AG09309 (cell line): Measurements from ENCODE around the gene DYNLRB1.

Experiments used
- DNase-seq: peaks from one replicate; pipeline ENCODE4 v3.0.0-alpha.2; 2010; ENCODE audit warnings: low read depth
- H3K4me3 ChIP-seq: 2 replicates; pipeline ENCODE4 v1.5.1; 2011; ENCODE audit warnings: mild to moderate bottlenecking, low read depth, low read length, moderate library complexity; ENCODE audit not compliant: control insufficient read depth
- TF ChIP-seq, protein P1 (sequence below): IDR thresholded peaks from 2 replicates; pipeline ENCODE4 v1.5.1; 2011; ENCODE audit warnings: mild to moderate bottlenecking, low read depth, low read length, inconsistent platforms; ENCODE audit not compliant: insufficient read depth, control insufficient read depth; ENCODE audit errors: missing control alignments

The DYNLRB1 gene

GRCh38 chr20:34546751-34547181, 30.5 kb downstream of the DYNLRB1 start:
- no peak overlapping the region for H3K4me3 ChIP-seq
- TF ChIP-seq, protein P1, sequence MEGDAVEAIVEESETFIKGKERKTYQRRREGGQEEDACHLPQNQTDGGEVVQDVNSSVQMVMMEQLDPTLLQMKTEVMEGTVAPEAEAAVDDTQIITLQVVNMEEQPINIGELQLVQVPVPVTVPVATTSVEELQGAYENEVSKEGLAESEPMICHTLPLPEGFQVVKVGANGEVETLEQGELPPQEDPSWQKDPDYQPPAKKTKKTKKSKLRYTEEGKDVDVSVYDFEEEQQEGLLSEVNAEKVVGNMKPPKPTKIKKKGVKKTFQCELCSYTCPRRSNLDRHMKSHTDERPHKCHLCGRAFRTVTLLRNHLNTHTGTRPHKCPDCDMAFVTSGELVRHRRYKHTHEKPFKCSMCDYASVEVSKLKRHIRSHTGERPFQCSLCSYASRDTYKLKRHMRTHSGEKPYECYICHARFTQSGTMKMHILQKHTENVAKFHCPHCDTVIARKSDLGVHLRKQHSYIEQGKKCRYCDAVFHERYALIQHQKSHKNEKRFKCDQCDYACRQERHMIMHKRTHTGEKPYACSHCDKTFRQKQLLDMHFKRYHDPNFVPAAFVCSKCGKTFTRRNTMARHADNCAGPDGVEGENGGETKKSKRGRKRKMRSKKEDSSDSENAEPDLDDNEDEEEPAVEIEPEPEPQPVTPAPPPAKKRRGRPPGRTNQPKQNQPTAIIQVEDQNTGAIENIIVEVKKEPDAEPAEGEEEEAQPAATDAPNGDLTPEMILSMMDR = no peak
- no peak for DNase-seq

DNA sequence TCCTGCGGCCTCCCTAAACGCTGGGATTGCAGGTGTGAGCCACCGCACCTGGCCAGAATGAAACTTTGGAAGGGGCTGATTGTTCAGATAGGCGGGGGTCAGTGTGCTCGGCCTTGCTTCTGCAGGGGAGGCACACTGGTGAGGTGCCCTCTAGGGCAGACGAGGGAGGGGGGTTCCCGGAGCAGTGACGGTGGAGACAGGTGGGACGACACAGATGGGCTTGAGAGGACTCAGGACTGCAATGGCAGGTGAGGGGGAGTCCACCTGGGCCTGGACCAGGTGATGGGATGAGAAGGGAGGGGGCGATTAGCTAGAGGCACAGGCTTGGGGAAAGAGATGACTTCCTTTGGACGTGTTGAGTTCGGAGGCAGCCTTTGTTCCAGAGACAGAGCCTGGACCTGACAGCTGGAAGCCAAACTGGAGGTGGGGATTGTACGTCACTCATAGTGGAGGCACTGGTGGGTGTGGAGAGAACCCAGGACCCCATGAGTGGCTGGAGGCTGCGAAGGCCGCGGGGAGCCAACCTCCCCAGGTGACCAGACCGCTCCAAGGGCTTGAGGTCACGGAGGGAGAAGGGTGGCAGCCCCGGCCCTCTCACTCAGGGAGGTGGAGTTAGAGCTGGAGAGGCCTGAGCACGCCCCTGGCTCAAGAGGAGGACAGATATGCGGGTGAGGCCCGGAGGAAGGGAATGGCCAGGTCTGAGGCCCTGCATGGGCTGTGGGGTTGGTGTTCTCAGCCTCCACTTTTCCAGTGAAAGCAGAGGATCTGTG, 31.8 kb downstream of the DYNLRB1 start:
- no peak for DNase-seq
- TF ChIP-seq, protein P1 = no peak
- no peak overlapping the region for H3K4me3 ChIP-seq

GRCh38 chr20:34549291-34549928, 33.2 kb downstream of the DYNLRB1 start:
- TF ChIP-seq, protein P1 = no peak
- DNase-seq = no peak
- H3K4me3 ChIP-seq = no peak overlapping the region

GRCh38 chr20:34549929-34550305, 33.7 kb downstream of the DYNLRB1 start:
- TF ChIP-seq, protein P1 = no peak
- no peak overlapping the region for H3K4me3 ChIP-seq
- no peak for DNase-seq

- DNase-seq = no peak
- TF ChIP-seq, protein P1 = no peak
- no peak overlapping the region for H3K4me3 ChIP-seq
Measured at GRCh38 chr20:34552569-34552968, 36.3 kb downstream of the DYNLRB1 start.

GRCh38 chr20:34553366-34553867, 37.2 kb downstream of the DYNLRB1 start:
- TF ChIP-seq, protein P1 = no peak

DNA sequence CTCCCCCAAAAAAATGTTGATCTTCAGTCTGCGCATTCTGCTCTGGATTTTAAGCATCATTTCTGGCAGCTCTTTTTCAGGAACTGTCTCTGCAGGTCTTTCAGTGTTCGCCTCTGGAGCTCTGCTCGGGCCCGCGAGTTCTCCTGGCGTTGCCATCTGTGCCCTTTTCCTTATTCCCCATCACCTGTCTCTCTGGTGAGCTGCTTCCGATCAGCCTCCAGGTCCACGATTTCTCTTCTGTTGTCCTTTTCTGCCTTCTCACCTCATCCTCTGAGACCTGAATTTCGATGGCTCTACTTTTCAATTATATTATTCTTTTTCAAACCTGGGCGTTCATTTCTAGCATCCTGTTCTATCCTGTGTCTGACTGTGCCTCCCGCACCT, 41.7 kb downstream of the DYNLRB1 start:
- TF ChIP-seq, protein P1 = no peak
- peak overlapping the region; percentile 73 for H3K4me3 ChIP-seq
- no peak for DNase-seq

More at GRCh38 chr20:34553366-34553867, 37.2 kb downstream of the DYNLRB1 start:
- DNase-seq = no peak
- H3K4me3 ChIP-seq = no peak overlapping the region
